ENCODE data around the gene RAB12. TPM values are rescaled to one million over a fixed set of nuclear protein-coding genes. Genes with fewer than 3 reads are reported as not detected.

RAB12 gene
- total RNA-seq, 1 experiment from 2014 or later, result 51.3 TPM

- H2BK120ac ChIP-seq (ENCODE audit: low read depth, low read length, poor library complexity, severe bottlenecking), result no peak overlapping the region
- H3K9me3 ChIP-seq (ENCODE audit: control insufficient read depth, low read depth, low read length), result no peaks in the 10 kb centered on the region
- Mint-ChIP-seq H3K27ac (peak overlapping the region; percentile 53 to 97 (median 89); a peak in 4 of 7 replicates), H3K36me3 (ENCODE audit: insufficient read depth in 1 of 3, low read depth in 3 of 3) (peaks cover 28 to 42% (median 31%) of the 10 kb centered on the region in 3 experiments), H3K4me3 (no peak overlapping the region), H3K27me3 (ENCODE audit: low read depth) (no peaks in the 10 kb centered on the region; the same call in 1 of the 2 replicates), H3K4me1 (peaks cover 84 to 85% of the 10 kb centered on the region in 2 experiments), H3K9me3 (no peaks in the 10 kb centered on the region)
- no peak overlapping the region for H2BK15ac ChIP-seq (ENCODE audit: low read depth, low read length)
- peaks cover 5% of the 10 kb centered on the region for H4K20me1 ChIP-seq (ENCODE audit: control insufficient read depth, insufficient read depth, insufficient read length)
- H3K4ac ChIP-seq (ENCODE audit: low read depth, low read length), result no peak overlapping the region
- H3K79me1 ChIP-seq (ENCODE audit: insufficient read depth, low read depth, low read length, poor library complexity, severe bottlenecking), result no peaks in the 10 kb centered on the region
- TF ChIP-seq CTCF (conservative IDR thresholded peaks at IDR 0.05), result no peak
- no peak overlapping the region for H3K23ac ChIP-seq (ENCODE audit: insufficient read length, low read depth, low read length)
- H3K4me1 ChIP-seq (ENCODE audit: insufficient read depth, low read length), result peaks cover 12% of the 10 kb centered on the region
- H4K91ac ChIP-seq (ENCODE audit: insufficient read length, low read depth, low read length), result no peak overlapping the region
- no peak overlapping the region for H3K56ac ChIP-seq (ENCODE audit: insufficient read length, low read depth, low read length)
- no peak for DNase-seq
- H3K27me3 ChIP-seq (ENCODE audit: insufficient read depth, low read length), result no peaks in the 10 kb centered on the region
- H2BK12ac ChIP-seq (ENCODE audit: insufficient read length, low read depth, low read length), result no peak overlapping the region
- H2BK5ac ChIP-seq (ENCODE audit: insufficient read length, low read length), result no peak overlapping the region
- peak overlapping the region; percentile 24 for H3K4me2 ChIP-seq (ENCODE audit: insufficient read depth, insufficient read length, low read length)
- no peak overlapping the region for H2AK5ac ChIP-seq (ENCODE audit: insufficient read length, low read length)
- no peak overlapping the region for H3K14ac ChIP-seq (ENCODE audit: insufficient read depth, low read length)
- WGBS (ENCODE audit: extremely low coverage, insufficient read length, low lambda C conversion rate), result no CpG with 5 or more reads among the region's 4 CpGs
- H3T11ph ChIP-seq (ENCODE audit: low read length), result no peak overlapping the region
- no peak overlapping the region for H3K9ac ChIP-seq (ENCODE audit: extremely low read depth, insufficient read length, low read length)
- no peak overlapping the region for H4K8ac ChIP-seq (replicated peaks; ENCODE audit: insufficient read length, low read depth, low read length)
- no peak overlapping the region for H4K5ac ChIP-seq (ENCODE audit: insufficient read length, low read depth, low read length)
- no peak overlapping the region for H3K18ac ChIP-seq (ENCODE audit: insufficient read length, low read depth, low read length)
- peaks cover 2% of the 10 kb centered on the region for H3K23me2 ChIP-seq (ENCODE audit: insufficient read length, low read depth, low read length, poor library complexity, severe bottlenecking)
- no peak overlapping the region for H2AFZ ChIP-seq (ENCODE audit: low read length)
- H2BK20ac ChIP-seq (ENCODE audit: low read depth, low read length, poor library complexity, severe bottlenecking), result no peak overlapping the region
- peak overlapping the region; percentile 82 for H3K27ac ChIP-seq (ENCODE audit: insufficient read length, low read depth, low read length)
- H3K79me2 ChIP-seq (ENCODE audit: insufficient read depth, low read length), result peaks cover 75% of the 10 kb centered on the region
Measured at GRCh38 chr18:8615397-8616027, 6.3 kb downstream of the RAB12 start.
